Gastrocnemius medialis (tissue), 4 donors: ENCODE measurements around the gene NFATC4.

Experiments used
- CTCF ChIP-seq, 5 experiments: fragments of 450-650 bp in 3 of 5; fragments of 200-600 bp in 2 of 5; sonication (generic) in 2 of 5; IDR thresholded peaks in 4 of 5; conservative IDR thresholded peaks in 1 of 5; 1 replicate in 4 of 5; 2 replicates in 1 of 5; pipeline ENCODE4 v1.5.1; 2016 to 2019; ENCODE audit warnings: antibody characterized with exemption in 5 of 5, mild to moderate bottlenecking in 3 of 5, moderate library complexity in 3 of 5
- POLR2A ChIP-seq, 2 donors: fragments of 450-650 bp; IDR thresholded peaks; one replicate each; pipeline ENCODE4 v1.6.1; 2017; ENCODE audit warnings: antibody characterized with exemption in 2 of 2, mild to moderate bottlenecking in 2 of 2, moderate library complexity in 2 of 2

DNA sequence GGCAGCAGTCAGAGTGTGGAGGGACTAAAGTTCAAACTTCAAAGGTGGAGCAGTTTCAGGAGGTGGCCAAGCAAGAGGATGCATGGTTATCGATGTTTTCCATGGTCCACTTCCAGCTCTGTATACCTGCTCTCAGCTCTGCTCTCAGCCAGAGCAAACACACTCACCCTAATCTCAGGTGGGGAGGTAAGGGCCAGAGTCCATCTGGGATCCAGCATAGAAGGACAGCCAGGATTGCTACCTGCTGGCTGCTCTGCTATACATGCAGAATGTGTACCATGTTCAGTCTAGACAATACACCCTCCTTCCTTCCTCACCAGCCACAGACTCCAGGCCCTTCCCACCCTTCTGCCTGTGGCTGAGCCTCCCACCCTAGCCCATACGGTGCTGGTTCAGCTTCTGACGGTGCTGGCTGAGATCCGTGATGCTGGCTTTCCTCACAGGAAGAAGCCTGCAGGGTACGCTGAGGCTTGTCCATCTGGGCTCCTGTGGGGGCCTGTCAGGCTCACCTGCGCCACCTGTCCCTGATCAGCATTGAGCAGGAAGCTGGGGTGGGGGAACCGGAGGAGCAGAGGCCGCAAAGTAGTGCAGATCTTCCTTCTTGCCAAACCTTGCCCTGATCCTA, 59.0 kb downstream of the NFATC4 start:
- TF ChIP-seq CTCF (IDR thresholded peaks at IDR 0.05 in 4 of 5, conservative IDR thresholded peaks at IDR 0.05 in 1 of 5): no peak
- no peak for TF ChIP-seq POLR2A (IDR thresholded peaks at IDR 0.05)
